Glomerular visceral epithelial cell (primary cell): ENCODE data around the gene RELA.
"Not testable (repeated sequence)": the region's sequence is repeated elsewhere in the genome, so short reads cannot be mapped to it uniquely, and the experiment has no call there.

Experiments used
- DNase-seq: peaks from one replicate; pipeline ENCODE4 v3.0.0-alpha.2; 2016; ENCODE audit errors: extremely low spot score

Gene RELA

DNA sequence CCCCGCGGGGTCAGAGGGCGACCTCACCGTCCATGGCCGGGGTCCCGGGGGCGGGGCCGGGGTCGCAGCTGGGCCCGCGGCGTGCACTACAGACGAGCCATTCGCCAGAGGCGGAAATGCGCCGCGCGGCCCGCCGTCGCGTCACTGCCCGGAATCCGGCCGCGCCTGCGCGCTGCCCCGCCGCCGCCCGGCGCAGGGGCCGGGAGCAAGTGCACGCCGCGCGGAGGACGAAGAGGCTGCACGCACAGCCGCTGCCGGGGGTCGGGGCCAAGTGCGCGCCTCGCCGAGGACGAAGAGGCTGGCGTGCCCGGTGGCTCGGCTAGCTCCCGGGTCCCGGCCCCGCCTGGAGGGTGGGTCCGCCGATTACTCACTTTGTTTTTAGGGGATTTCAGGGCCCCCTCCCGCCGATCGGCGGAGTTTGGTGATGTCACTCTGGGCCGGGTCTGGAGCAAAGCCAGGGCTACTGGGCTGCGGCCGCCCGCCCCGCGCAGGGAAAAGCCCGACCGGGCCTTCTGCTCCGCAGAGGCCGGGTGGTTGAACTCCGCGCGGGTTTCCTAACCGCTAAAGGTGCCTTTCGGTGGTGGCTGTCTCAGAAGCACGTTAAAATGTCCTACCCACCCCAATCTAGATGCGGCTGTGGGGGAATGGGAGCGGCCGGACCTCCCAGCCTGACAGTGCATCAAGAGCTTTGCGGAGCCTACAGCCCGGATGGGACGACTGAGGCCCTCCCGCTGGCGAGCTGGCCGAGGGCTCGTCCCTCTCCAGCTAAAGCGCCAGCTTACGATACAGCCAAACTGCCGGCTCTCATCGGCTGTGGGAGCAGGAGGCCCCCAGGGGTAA is at the start of gene RELA:
Gene RELA (minus strand): TSS at position 118 of the 840 bp plus-strand sequence. CDS start 84 bp downstream, at position 34.
- peak; percentile 95 for DNase-seq

- DNase-seq, result peak; percentile 98
Observed at GRCh38 chr11:65711785-65712632, 49.3 kb upstream of the RELA start, which contains the start of gene KAT5. Gene KAT5, plus strand, starts transcription at chr11:65712252. Its CDS starts 16 bp downstream, at chr11:65712268.

- DNase-seq, result no peak
Observed at GRCh38 chr11:65710421-65710820, 47.7 kb upstream of the RELA start.

DNA sequence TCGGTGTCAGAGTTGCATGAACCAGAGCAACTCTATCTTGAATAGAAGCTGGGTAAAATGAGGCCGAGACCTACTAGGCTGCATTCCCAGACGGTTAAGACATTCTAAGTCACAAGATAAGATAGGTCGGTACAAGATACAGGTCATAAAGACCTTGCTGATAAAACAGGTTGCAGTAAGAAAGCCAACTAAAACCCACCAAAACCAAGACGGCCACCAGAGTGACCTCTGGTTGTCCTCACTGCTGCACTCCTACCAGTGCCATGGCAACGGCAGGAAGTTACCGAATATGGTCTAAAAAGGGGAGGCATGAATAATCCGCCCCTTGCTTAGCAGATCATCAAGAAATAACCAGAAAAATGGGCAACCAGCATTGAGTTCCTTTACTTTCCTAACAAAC is 46.9 kb upstream of the RELA start:
- DNase-seq, result no peak

DNA sequence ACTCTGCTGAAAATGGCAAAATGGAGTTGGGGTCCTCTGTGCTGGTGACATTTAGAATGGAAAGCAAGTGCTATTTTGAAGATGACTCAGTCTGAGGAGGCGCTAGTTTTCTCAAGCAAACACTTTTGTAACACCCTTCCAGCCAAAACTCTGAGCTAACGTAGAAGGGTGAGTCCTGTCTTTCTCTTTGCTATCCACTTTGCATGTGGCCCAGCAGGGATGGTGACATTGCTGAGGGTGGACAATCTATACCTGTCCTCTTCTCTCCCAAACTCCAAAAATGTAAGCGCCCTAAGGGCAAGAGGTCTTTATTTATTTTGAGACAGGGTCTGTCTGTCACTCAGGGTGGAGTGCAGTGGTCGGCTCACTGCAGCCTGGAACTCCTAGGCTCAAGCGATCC is 45.7 kb upstream of the RELA start:
- no peak for DNase-seq

DNA sequence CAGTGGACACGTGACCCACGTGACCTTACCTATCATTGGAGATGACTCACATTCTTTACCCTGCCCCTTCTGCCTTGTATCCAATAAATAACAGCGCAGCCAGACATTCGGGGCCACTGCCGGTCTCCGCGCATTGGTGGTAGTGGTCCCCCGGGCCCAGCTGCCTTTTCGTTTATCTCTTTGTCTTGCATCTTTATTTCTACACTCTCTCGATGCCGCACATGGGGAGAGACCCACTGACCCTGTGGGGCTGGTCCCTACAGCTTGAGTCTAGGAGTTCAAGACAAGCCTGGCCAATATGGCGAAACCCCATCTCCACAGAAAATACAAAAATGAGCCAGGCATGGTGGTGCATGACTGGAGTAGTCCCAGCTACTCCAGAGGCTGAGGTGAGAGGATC is 44.3 kb upstream of the RELA start:
- not testable (repeated sequence) for DNase-seq

DNA sequence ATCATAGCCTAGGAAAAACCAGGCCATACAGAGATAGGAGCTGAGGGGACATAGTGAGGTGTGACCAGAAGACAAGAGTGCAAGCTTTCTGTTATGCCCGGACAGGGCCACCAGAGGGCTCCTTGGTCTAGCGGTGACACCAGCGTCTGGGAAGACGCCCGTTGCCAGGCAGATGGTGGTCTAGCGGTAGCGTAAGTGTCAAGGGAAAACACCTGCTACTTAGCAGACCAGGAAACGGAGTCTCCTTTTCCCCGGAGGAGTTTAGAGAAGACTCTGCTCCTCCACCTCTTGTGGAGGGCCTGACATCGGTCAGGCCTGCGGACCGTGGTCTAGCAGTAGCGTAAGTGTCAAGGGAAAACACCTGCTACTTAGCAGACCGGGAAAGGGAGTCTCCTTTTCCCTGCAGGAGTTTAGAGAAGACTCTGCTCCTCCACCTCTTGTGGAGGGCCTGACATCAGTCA is 43.6 kb upstream of the RELA start:
- DNase-seq, result peak; percentile 60

GRCh38 chr11:65703846-65704245 is 41.1 kb upstream of the RELA start:
- no peak for DNase-seq

DNA sequence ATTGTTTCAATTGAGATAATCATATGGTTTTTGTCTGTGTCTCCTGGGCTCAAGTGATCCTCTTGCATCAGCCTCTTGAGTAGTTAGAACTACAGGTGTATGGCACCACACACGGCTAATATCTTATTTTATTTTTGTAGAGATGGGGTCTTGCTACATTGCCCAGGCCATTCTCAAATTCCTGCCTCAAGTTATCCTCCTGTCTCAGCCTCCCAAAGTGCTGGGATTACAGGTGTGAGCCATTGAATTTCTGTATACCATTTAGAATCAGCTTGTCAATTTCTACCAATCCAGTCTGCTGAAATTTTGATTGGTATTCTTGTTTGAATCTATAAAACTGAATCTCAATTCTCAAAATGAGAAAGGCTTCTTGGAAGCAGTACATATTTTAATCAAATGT is 39.0 kb upstream of the RELA start:
- DNase-seq, result no peak

GRCh38 chr11:65700399-65700798 is 37.7 kb upstream of the RELA start:
- DNase-seq, result no peak

GRCh38 chr11:65699306-65699705 is 36.6 kb upstream of the RELA start:
- no peak for DNase-seq

GRCh38 chr11:65698205-65698604 is 35.5 kb upstream of the RELA start:
- no peak for DNase-seq

- no peak for DNase-seq
Observed at GRCh38 chr11:65696802-65697552, 34.3 kb upstream of the RELA start.

GRCh38 chr11:65695459-65696241 is 32.9 kb upstream of the RELA start:
- DNase-seq, result no peak

- DNase-seq, result no peak
Observed at GRCh38 chr11:65692367-65692766, 29.7 kb upstream of the RELA start.

DNA sequence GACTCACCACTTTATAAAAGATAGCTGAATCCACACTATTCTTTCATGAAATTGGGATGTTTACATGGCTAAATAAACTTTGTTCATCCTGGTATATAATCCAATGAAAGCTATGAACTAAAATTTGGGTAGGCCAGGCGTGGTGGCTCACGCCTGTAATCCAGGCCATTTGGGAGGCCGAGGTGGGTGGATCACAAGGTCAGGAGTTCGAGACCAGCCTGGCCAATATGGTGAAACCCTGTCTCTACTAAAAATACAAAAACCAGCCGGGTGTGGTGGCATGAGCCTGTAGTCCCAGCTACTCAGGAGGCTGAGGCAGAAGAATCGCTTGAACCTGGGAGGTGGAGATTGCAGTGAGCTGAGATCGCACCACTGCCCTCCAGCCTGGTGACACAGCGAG is 29.1 kb upstream of the RELA start:
- not testable (repeated sequence) for DNase-seq

GRCh38 chr11:65685981-65686380 is 23.3 kb upstream of the RELA start:
- no peak for DNase-seq

- not testable (repeated sequence) for DNase-seq
Observed at GRCh38 chr11:65683480-65683879, 20.8 kb upstream of the RELA start.

DNA sequence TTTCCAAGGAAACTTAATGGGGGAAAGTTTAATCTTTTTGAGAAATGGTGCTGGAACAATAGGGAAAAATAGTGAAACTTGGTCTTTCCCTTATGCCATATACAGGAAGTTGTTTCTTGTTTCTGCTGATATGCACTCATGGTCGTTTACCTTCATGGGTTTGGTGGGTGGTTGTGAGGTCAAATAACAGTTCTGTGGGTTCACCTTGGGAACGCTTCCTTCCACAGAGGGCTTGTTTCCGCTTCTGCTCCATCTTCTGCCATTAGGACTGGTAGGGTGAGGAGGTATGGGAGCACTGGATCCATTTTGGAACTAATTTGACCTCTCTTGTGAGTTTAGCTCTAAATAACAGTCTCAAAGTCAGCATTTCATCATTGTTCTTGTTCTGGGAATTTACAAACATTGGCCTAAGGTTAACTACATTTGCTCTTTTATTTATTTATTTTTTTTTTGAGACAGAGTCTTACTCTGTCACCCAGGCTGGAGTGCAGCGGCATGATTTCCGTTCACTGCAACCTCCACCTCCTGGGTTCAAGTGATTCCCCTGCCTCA is 17.6 kb upstream of the RELA start:
- no peak for DNase-seq

- no peak for DNase-seq
Observed at GRCh38 chr11:65672982-65673381, 10.3 kb upstream of the RELA start.
